B cell (primary cell): ENCODE measurements around the gene MAP2K1. TPM values are rescaled to one million over a fixed set of nuclear protein-coding genes. Genes with fewer than 3 reads are reported as not detected.
A peak's percentile ranks its signal among the peaks of the same experiment; 100 is the strongest.

Source experiments
- ATAC-seq: fragments of 200-7000 bp; cut with Tn5 transposase; one replicate; pipeline ENCODE4 v1.10.0; 2021; ENCODE audit warnings: low read depth, mild to moderate bottlenecking, moderate number of reproducible peaks, moderate library complexity
- CTCF ChIA-PET: fragments of 350-600 bp; sonication (Branson Sonifier 250); formaldehyde crosslinking; loops from one replicate; lab custom pipeline; 2021; ENCODE audit warnings: antibody characterized with exemption, inconsistent platforms; lab: Charles Lee
- POLR2A ChIA-PET: fragments of 350-600 bp; sonication (Branson Sonifier 250); formaldehyde crosslinking; loops from one replicate; lab custom pipeline; 2021; ENCODE audit warnings: antibody characterized with exemption; lab: Charles Lee
- DNase-seq: peaks from one replicate; pipeline ENCODE4 v3.0.0; 2013
- H2AFZ ChIP-seq: 2 replicates; pipeline ENCODE4 v1.6.1; 2012; ENCODE audit warnings: mild to moderate bottlenecking, low read depth, low read length; ENCODE audit not compliant: insufficient read depth, poor library complexity, severe bottlenecking
- H3K27ac ChIP-seq, 2 donors: 1 replicate in 1 of 2; 2 replicates in 1 of 2; pipeline ENCODE4 v1.5.1; 2012 to 2013; ENCODE audit warnings: low read length in 2 of 2, mild to moderate bottlenecking in 2 of 2, moderate library complexity in 1 of 2
- H3K27me3 ChIP-seq, 4 experiments: fragments of 200-600 bp in 1 of 4; sonication (generic) in 1 of 4; replicated peaks in 1 of 4; 1 replicate in 2 of 4; 2 replicates in 2 of 4; pipeline versions ENCODE4 v1.6.1 to v1.7.0; 2013 to 2016; ENCODE audit warnings: low read length in 3 of 4, mild to moderate bottlenecking in 2 of 4, mixed read lengths in 1 of 4, moderate library complexity in 1 of 4; ENCODE audit not compliant: insufficient read depth in 4 of 4, control insufficient read depth in 3 of 4; ENCODE audit errors: control extremely low read depth in 1 of 4
- H3K36me3 ChIP-seq, 2 experiments: replicated peaks in 1 of 2; 1 replicate in 1 of 2; 2 replicates in 1 of 2; pipeline versions ENCODE4 v1.6.1 to v1.7.1; 2013; ENCODE audit warnings: low read length in 1 of 2; ENCODE audit not compliant: insufficient read depth in 2 of 2, control insufficient read depth in 1 of 2; ENCODE audit errors: control extremely low read depth in 1 of 2, extremely low read depth in 1 of 2
- H3K4me1 ChIP-seq, 2 donors: fragments of 200-600 bp in 1 of 2; sonication (generic) in 1 of 2; 1 replicate in 1 of 2; 2 replicates in 1 of 2; pipeline versions ENCODE4 v1.5.1 to v1.6.1; 2013 to 2017; ENCODE audit warnings: low read length in 2 of 2; ENCODE audit not compliant: control insufficient read depth in 2 of 2, insufficient read depth in 2 of 2
- H3K4me2 ChIP-seq: replicated peaks from 2 replicates; pipeline ENCODE3; 2012; ENCODE audit warnings: mild to moderate bottlenecking, low read depth, low read length; ENCODE audit not compliant: poor library complexity, severe bottlenecking
- H3K4me3 ChIP-seq, 5 experiments: fragments of 200-600 bp in 1 of 5; sonication (generic) in 1 of 5; 1 replicate in 3 of 5; 2 replicates in 2 of 5; pipeline versions ENCODE4 v1.5.1 to v1.7.0; 2011 to 2016; ENCODE audit warnings: low read length in 4 of 5, mild to moderate bottlenecking in 4 of 5, low read depth in 2 of 5, control low read depth in 1 of 5, moderate library complexity in 1 of 5; ENCODE audit not compliant: insufficient read depth in 1 of 5; ENCODE audit errors: control extremely low read depth in 1 of 5, extremely low read depth in 1 of 5
- H3K79me2 ChIP-seq: fragments of 200-600 bp; sonication (generic); one replicate; pipeline ENCODE4 v1.6.0; 2016; ENCODE audit warnings: low read length; ENCODE audit not compliant: control insufficient read depth, insufficient read depth
- H3K9ac ChIP-seq: fragments of 200-600 bp; sonication (generic); 2 replicates; pipeline ENCODE4 v1.6.1; 2017; ENCODE audit warnings: mild to moderate bottlenecking, low read length, moderate library complexity
- H3K9me3 ChIP-seq, 3 donors: one replicate each; pipeline versions ENCODE4 v1.6.1 to v1.7.1; 2013; ENCODE audit warnings: low read length in 2 of 3; ENCODE audit not compliant: control insufficient read depth in 2 of 3, insufficient read depth in 1 of 3; ENCODE audit errors: control extremely low read depth in 1 of 3
- H4K20me1 ChIP-seq: 2 replicates; pipeline ENCODE4 v1.6.0; 2012; ENCODE audit warnings: mild to moderate bottlenecking, low read length; ENCODE audit not compliant: insufficient read depth, control insufficient read depth, poor library complexity, severe bottlenecking
- H3K27ac Mint-ChIP-seq: one replicate; pipeline ENCODE4 v1.8.0; 2021; ENCODE audit warnings: mixed read lengths
- H3K27me3 Mint-ChIP-seq: one replicate; pipeline ENCODE4 v1.8.0; 2021; ENCODE audit warnings: mixed read lengths
- H3K4me1 Mint-ChIP-seq: one replicate; pipeline ENCODE4 v1.8.0; 2021; ENCODE audit warnings: mixed read lengths
- H3K4me3 Mint-ChIP-seq: one replicate; pipeline ENCODE4 v1.8.0; 2021; ENCODE audit warnings: mixed read lengths
- H3K9me3 Mint-ChIP-seq: one replicate; pipeline ENCODE4 v1.8.0; 2022; ENCODE audit warnings: mixed read lengths; ENCODE audit not compliant: insufficient read depth
- CTCF ChIP-seq: fragments of 200-600 bp; IDR thresholded peaks from one replicate; pipeline ENCODE4 v1.8.0; 2022; ENCODE audit warnings: antibody characterized with exemption, mild to moderate bottlenecking
- EZH2 ChIP-seq: IDR thresholded peaks from 2 replicates; pipeline ENCODE4 v1.6.1; 2012; ENCODE audit warnings: borderline replicate concordance, low read depth, mild to moderate bottlenecking, moderate library complexity, low read length; ENCODE audit not compliant: insufficient read depth, poor library complexity, severe bottlenecking
- WGBS: methylation state at CpG from one replicate; pipeline ENCODE4 v1.1.5; 2013; ENCODE audit warnings: missing lambda C conversion rate; ENCODE audit not compliant: insufficient coverage; 5-methylcytosine and 5-hydroxymethylcytosine counted together
- intact Hi-C: fragments of 100-400 bp; cut with micrococcal nuclease; formaldehyde crosslinking; loops from one replicate; pipeline ENCODE4 v1.10.0; 2022
- polyA plus RNA-seq: library from polyadenylated mRNA; depleted of rRNA; stranded (reverse); fragments of >200 nt; gene quantifications from 2 replicates; pipeline ENCODE4 v1.2.3, GENCODE V29; 2012
- total RNA-seq, 2 donors: library from RNA; stranded (reverse); fragments of 120-200 nt in 1 of 2; gene quantifications; 1 replicate in 1 of 2; 2 replicates in 1 of 2; pipeline versions ENCODE4 v1.2.3 to v1.2.4, GENCODE V29; 2013 to 2022

Gene MAP2K1
- total and polyA plus RNA-seq, 2 donors (not counting 1 experiment from before 2014, with no cell fraction given): 21.6 to 52.3 TPM

- ChIA-PET CTCF (interaction anchor here (0.7 to 5.2 kb wide), 32 partner anchors 8 to 967 kb away, joined by 3 to 89 read pairs (median 4); partner anchors contain the start of genes DIS3L, HACD3, MAP2K1 and TIPIN), POLR2A (interaction anchor here (0.6 to 2.3 kb wide), 4 partner anchors 109 to 205 kb away, joined by 5 to 9 read pairs (median 6); partner anchors contain the start of genes DIS3L and MAP2K1)
- peak within 1 kb of the TSS; percentile 87 for H2AFZ ChIP-seq
- H3K4me3 Mint-ChIP-seq: peak within 1 kb of the TSS; percentile 94
- peak within 1 kb of the TSS; percentile 82 for H3K4me2 ChIP-seq
- 11% methylated on average over 42 of the region's 43 CpGs for WGBS
- peaks cover 33% of the 10 kb centered on the region for H3K4me1 Mint-ChIP-seq
- H3K27me3 Mint-ChIP-seq: no peaks in the 10 kb centered on the region
- no peaks in the 10 kb centered on the region for H3K27me3 ChIP-seq
- TF ChIP-seq EZH2: no peak
- peak; percentile 99 for TF ChIP-seq CTCF
- peak within 1 kb of the TSS; percentile 93 for H3K27ac Mint-ChIP-seq
- peak; percentile 97 for DNase-seq
- no peaks in the 10 kb centered on the region for H3K9me3 Mint-ChIP-seq
- peak within 1 kb of the TSS; percentile 88 to 94 (median 89) for H3K4me3 ChIP-seq
- no peaks in the 10 kb centered on the region for H3K9me3 ChIP-seq
- H4K20me1 ChIP-seq: peaks cover 14% of the 10 kb centered on the region
- H3K27ac ChIP-seq: peak within 1 kb of the TSS; percentile 95 to 96
- ATAC-seq: peak; percentile 93
- H3K36me3 ChIP-seq: peaks cover 11 to 76% of the 10 kb centered on the region in 2 experiments
- peaks cover 34% of the 10 kb centered on the region for H3K79me2 ChIP-seq
- H3K4me1 ChIP-seq: peaks cover 17 to 27% of the 10 kb centered on the region in 2 donors
- peak within 1 kb of the TSS; percentile 95 for H3K9ac ChIP-seq
- intact Hi-C loops: loop anchor here (1.0 to 10.0 kb wide), 8 partner anchors 8 to 1365 kb away; partner anchors contain the start of genes DIS3L, HACD3, MAP2K1 and MEGF11
These were observed 111.1 kb downstream of the MAP2K1 start, which contains the start of gene SNAPC5 for GRCh38 chr15:66497502-66498455. SNAPC5 (minus strand) TSS chr15:66497762; CDS start chr15:66497731, 31 bp downstream.
